Glomerular visceral epithelial cell (primary cell): ENCODE measurements around the gene DRP2.
A peak's percentile ranks its signal among the peaks of the same experiment; 100 is the strongest.
"Not testable (repeated sequence)": the region's sequence is repeated elsewhere in the genome, so short reads cannot be mapped to it uniquely, and the experiment has no call there.

Experiments
- DNase-seq: peaks from one replicate; pipeline ENCODE4 v3.0.0-alpha.2; 2016; ENCODE audit errors: extremely low spot score

The DRP2 gene

GRCh38 chrX:101232316-101232715, 12.7 kb downstream of the DRP2 start:
- no peak for DNase-seq

- DNase-seq: no peak
Measured at GRCh38 chrX:101237041-101237440, 17.5 kb downstream of the DRP2 start.

GRCh38 chrX:101241531-101241930, 21.9 kb downstream of the DRP2 start:
- DNase-seq: no peak

- no peak for DNase-seq
Measured at GRCh38 chrX:101252634-101253033, 33.0 kb downstream of the DRP2 start.

GRCh38 chrX:101257448-101258258, 38.1 kb downstream of the DRP2 start:
- DNase-seq: no peak

- DNase-seq: no peak
Measured at GRCh38 chrX:101258259-101258581, 38.6 kb downstream of the DRP2 start.

GRCh38 chrX:101260435-101260834, 40.8 kb downstream of the DRP2 start:
- DNase-seq: peak; percentile 1

GRCh38 chrX:101262590-101262989, 43.0 kb downstream of the DRP2 start:
- no peak for DNase-seq

GRCh38 chrX:101263766-101264165, 44.2 kb downstream of the DRP2 start:
- DNase-seq: no peak

GRCh38 chrX:101265869-101266428, 46.4 kb downstream of the DRP2 start:
- DNase-seq: peak; percentile 58

GRCh38 chrX:101274198-101274597, 54.6 kb downstream of the DRP2 start:
- DNase-seq: no peak

- no peak for DNase-seq
Measured at GRCh38 chrX:101276238-101276637, 56.7 kb downstream of the DRP2 start.

GRCh38 chrX:101287402-101287801, 67.8 kb downstream of the DRP2 start:
- peak; percentile 40 for DNase-seq

GRCh38 chrX:101290957-101291603, 71.5 kb downstream of the DRP2 start, which contains the start of gene TAF7L:
Gene TAF7L (minus strand): TSS chrX:101291334. CDS start chrX:101287543, 3,791 bp downstream.
- DNase-seq: no peak

GRCh38 chrX:101295603-101296002, 76.0 kb downstream of the DRP2 start:
- DNase-seq: not testable (repeated sequence)

- no peak for DNase-seq
Measured at GRCh38 chrX:101303790-101304189, 84.2 kb downstream of the DRP2 start.
